ENCODE results near the gene ZNRF1. TPM values are rescaled to one million over a fixed set of nuclear protein-coding genes. Genes with fewer than 3 reads are reported as not detected.

The ZNRF1 gene
- total and polyA plus RNA-seq, 2 of the 8 experiments (the other 6 are each of a cell fraction or from before 2014, with no cell fraction given), result 33.5 to 52.9 TPM

GRCh38 chr16:75105306-75106061 is 106.7 kb downstream of the ZNRF1 start:
- no peak overlapping the region for H4K8ac ChIP-seq (ENCODE audit: extremely low read depth, insufficient read depth, low read length)
- peak overlapping the region; percentile 49 for H2BK5ac ChIP-seq (ENCODE audit: low read depth, low read length)
- H4K5ac ChIP-seq (ENCODE audit: insufficient read length, low read depth, low read length), result peak overlapping the region; percentile 10
- peak overlapping the region; percentile 61 for H3K14ac ChIP-seq (ENCODE audit: insufficient read length)
- no peak overlapping the region for H2BK20ac ChIP-seq (ENCODE audit: low read length)
- no peak overlapping the region for H2AK5ac ChIP-seq (ENCODE audit: low read depth, low read length)
- H2AFZ ChIP-seq (ENCODE audit: low read length), result no peak overlapping the region
- H3K23me2 ChIP-seq (ENCODE audit: low read depth, low read length), result no peaks in the 10 kb centered on the region; the same call in 1 of the 2 replicates
- H2BK12ac ChIP-seq (ENCODE audit: low read depth, low read length), result no peak overlapping the region
- WGBS, 2 experiments (ENCODE audit: extremely low coverage in 1 of 2, insufficient coverage in 1 of 2, insufficient read length in 1 of 2, insufficient replicate concordance in 2 of 2, low coverage in 1 of 2, low lambda C conversion rate in 2 of 2, missing lambda C conversion rate in 1 of 2), result 97% methylated on average over 10 of the region's 10 CpGs; no CpG with 5 or more reads in 1 of the 2 experiments
- H3K56ac ChIP-seq (replicated peaks; ENCODE audit: insufficient read length, low read depth, low read length), result no peak overlapping the region
- DNase-seq (ENCODE audit: low read depth in 1 of 2, low spot score in 2 of 2), result no peak
- no peak for FAIRE-seq
- ChIA-PET CTCF (ENCODE audit: partially characterized antibody) (interaction anchor here (0.5 to 2.0 kb wide), 11 partner anchors 9 to 395 kb away, joined by 3 to 8 read pairs (median 3); partner anchors contain the start of gene ZNRF1), POLR2A (ENCODE audit: partially characterized antibody) (interaction anchor here (0.8 to 2.2 kb wide), 6 partner anchors 8 to 289 kb away, joined by 3 to 8 read pairs (median 5); partner anchors contain the start of genes LDHD and ZNRF1)
- H2BK120ac ChIP-seq (replicated peaks; ENCODE audit: low read depth, low read length), result no peak overlapping the region
- no peak overlapping the region for H3K23ac ChIP-seq (ENCODE audit: insufficient read length)
- peaks cover 0 to 15% of the 10 kb centered on the region in 2 experiments; a peak in 1 of 4 replicates for H3K79me2 ChIP-seq (ENCODE audit: control insufficient read depth in 1 of 2, insufficient read depth in 2 of 2, low read length in 2 of 2)
- peaks cover 0 to 4% (median 0%) of the 10 kb centered on the region in 4 experiments; a peak in 2 of 8 replicates for H3K36me3 ChIP-seq (ENCODE audit: control insufficient read depth in 2 of 4, insufficient read depth in 4 of 4, low read length in 3 of 4)
- H3K9ac ChIP-seq (replicated peaks in 1 of 4; ENCODE audit: extremely low read depth in 1 of 4, low read depth in 3 of 4, low read length in 3 of 4), result no peak overlapping the region; a peak in 1 of 7 replicates
- no peaks in the 10 kb centered on the region for H3K9me3 ChIP-seq (ENCODE audit: insufficient read depth in 2 of 2, low read depth in 1 of 2, low read length in 1 of 2)
- peak overlapping the region; percentile 4 for H3K4ac ChIP-seq (replicated peaks; ENCODE audit: insufficient read length, low read depth, low read length)
- H3K27me3 ChIP-seq (replicated peaks in 1 of 4; ENCODE audit: control insufficient read depth in 3 of 4, extremely low read depth in 1 of 4, insufficient read depth in 3 of 4, low read length in 3 of 4), result no peaks in the 10 kb centered on the region
- no peak overlapping the region for H3K27ac ChIP-seq (ENCODE audit: low read depth, low read length)
- peaks cover 9% of the 10 kb centered on the region for H3K79me1 ChIP-seq (ENCODE audit: low read depth, low read length)
- peaks cover 6 to 25% (median 16%) of the 10 kb centered on the region in 4 experiments for H3K4me1 ChIP-seq (replicated peaks in 1 of 4; ENCODE audit: control insufficient read depth in 3 of 4, insufficient read depth in 4 of 4, low read length in 3 of 4)
- H4K20me1 ChIP-seq (replicated peaks in 1 of 2; ENCODE audit: control insufficient read depth in 1 of 2, insufficient read depth in 2 of 2, low read length in 2 of 2), result peaks cover 2 to 8% of the 10 kb centered on the region in 2 experiments
- H3K4me3 ChIP-seq (ENCODE audit: extremely low read depth in 1 of 4, insufficient read depth in 2 of 4, low read depth in 3 of 4, low read length in 4 of 4), result no peak overlapping the region
- H3K4me2 ChIP-seq (ENCODE audit: insufficient read depth in 1 of 2, low read depth in 2 of 2, low read length in 2 of 2), result no peak overlapping the region
- no peak overlapping the region for H2BK15ac ChIP-seq (ENCODE audit: low read length)
- H4K91ac ChIP-seq (replicated peaks; ENCODE audit: insufficient read length, low read length), result no peak overlapping the region
- TF ChIP-seq CHD2 (IDR thresholded peaks at IDR 0.05; ENCODE audit: low read length) (no peak), ASH2L (IDR thresholded peaks at IDR 0.05; ENCODE audit: low read length) (no peak), EP300 (IDR thresholded peaks at IDR 0.05; ENCODE audit: borderline replicate concordance in 1 of 2, low read depth in 2 of 2, low read length in 2 of 2) (no peak), JUN (IDR thresholded peaks at IDR 0.05; ENCODE audit: low read depth, low read length) (no peak)
- no peak overlapping the region for H3K18ac ChIP-seq (ENCODE audit: extremely low read depth, low read length)

Measured in H1 (cell line).